HG02571 (cell line): Measurements from ENCODE around the gene IVL.

ENCODE experiments used
- ATAC-seq: cut with Tn5 transposase; IDR thresholded peaks from one replicate; pipeline ENCODE4 v1.9.1; 2021; ENCODE audit warnings: mild to moderate bottlenecking, moderate library complexity; ENCODE audit not compliant: unreplicated experiment

The IVL gene

DNA sequence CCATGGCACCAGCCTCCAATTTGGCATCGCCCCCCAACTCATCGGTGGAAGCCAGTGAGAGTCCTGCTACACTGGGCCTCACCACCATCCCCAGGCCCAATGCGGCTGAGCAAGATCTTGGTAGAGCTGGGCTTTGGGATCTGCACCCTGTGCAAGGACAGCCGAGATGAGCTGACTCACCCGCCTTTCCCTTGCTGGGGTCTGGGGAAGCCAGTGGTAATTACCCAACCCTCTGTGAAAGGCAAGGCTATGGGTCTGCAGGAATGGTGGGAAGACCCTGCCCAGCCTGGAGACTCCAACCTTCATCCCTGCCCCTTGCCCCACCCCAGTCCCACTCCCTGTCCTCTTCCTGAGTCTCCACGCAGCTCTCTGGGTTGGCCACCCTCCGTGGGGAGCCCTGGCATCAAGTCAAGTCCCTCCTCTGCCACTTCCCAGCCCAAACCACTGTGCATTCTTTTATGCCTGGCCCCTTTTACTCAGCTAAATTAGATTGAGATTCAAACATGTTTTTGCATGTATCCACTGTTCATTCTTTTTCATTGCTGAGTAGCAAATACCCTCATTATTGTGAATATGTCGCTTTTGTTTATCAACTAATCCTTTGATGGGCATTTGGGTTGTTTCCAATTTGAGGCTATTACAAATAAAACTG lies 21.5 kb upstream of the IVL start:
- ATAC-seq, result no peak

DNA sequence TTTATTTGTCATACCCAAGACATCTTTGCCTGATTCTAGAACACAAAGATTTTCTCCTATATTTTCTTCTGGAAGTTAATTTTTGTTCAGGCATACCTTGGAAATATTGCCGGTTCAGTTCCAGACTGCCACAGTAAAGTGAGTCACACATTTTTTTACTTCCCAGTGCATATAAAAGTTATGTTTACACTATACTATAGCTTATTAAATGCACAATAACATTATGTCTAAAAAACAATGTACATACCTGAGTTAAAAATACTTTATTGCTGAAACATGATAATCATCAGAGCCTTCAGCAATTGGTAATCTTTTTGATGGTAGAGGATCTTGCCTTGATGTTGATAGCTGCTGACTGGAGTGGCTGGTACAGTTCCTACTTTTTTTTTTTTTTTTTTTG lies 20.2 kb upstream of the IVL start:
- ATAC-seq, result no peak

DNA sequence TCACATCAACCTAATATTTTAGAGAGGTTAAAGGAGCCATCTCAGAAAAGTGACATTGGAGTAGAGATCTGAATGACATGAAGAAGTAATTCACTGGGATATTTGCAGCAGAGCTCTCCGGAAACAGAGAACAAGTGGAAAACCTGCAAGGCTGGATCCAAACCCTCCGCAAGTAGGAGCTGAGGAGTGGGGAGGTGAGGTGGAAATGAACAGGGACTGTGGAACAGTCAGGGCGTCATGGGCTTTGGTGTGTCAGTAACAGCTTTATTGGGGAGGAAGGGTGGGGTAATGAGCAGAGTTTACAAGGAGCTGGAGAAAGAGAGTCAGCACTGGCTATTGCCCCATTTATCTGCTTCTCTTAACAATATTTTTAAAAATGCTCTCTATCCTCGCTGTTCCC lies 9.3 kb upstream of the IVL start:
- ATAC-seq, result no peak

DNA sequence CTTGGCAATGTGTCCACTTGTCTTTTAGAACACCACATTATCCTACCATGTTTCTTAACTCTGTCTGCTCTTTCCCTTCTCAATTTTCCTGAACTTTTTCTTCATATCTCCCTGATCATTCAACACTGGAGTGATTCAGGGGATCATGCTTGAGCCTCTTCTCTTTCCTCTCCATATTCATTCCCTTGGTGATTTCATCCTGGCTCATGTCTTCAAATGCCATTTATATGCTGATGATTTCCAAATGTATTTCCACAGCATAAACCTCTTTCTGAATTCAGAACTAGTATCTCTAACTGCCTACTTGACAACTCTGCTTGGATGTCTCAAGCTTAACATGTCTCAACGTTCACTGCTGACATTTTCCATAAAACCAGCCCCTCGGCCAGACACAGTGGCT lies 8.5 kb upstream of the IVL start:
- ATAC-seq, result no peak

DNA sequence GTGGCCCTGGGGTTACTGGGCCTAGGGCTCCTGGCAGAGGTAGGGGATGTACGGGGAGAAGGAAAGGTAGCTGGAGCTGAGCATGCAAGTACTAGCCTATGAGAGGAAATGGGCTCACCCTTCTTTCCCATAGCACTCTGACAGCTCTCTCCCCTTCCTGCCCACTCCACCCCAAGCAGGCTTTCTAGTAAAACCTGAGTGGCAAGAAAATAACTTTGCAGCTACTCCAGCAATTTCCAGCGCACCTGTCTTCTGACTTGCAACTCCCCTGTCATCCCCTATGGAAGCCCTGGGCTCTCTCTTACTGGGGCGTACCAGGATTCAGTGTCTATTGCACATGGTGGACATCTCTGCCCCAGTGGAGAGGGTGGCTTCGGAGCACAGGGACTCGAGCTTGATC lies 6.7 kb upstream of the IVL start:
- ATAC-seq, result no peak

DNA sequence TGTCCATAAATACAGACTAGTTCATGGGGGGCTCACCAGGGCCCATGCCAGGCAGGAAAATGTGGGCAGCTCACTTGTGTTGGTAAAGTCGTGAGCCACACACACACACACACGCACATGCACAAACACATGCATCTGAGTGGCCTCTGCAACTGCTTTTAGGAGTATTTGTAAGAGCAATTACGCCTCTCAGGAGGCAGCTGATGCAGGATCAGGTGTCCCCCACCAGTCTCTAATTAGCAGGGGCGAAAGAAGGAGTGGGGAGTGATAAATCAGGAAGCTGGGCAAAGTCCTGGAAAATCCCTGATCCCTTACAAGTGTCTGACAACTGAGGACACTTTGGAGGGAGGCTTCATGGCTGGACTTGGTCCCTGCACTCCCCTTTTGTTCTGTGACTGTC lies 5.7 kb upstream of the IVL start:
- no peak for ATAC-seq

DNA sequence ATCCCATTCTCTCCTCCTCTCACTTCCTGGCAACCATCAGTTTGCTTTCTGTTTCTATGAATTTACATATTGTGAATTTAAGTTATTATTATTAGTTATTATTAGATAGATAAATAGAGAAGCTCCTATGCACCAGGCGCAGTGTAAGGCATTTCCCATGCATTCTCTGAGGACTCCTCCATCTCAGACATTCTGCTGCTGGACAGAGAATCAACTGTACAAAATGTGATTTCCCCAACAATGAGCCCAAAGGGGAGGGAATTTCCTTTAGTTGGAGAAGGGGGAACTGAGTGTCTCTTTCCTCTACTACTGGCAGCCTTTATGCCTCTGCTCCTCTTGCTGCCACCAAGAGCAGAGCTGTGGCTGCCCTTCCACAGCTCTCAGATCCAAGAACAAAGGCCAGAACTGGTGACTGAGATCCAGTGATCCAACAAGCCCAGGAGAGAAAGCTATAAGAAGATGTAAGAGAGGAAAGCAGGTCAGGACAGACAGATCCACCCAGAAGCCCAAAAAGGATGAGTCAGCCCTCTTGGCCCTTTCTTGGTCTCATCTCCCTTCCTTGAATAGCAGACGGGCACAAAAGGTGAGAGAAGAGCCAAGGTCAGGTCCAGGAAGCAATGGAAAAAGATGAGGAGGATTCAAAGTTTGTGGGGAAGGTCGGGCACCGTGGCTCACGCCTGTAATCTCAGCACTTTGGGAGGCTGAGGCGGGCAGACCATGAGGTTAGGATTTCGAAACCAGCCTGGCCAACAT lies 3.5 kb upstream of the IVL start:
- no peak for ATAC-seq

DNA sequence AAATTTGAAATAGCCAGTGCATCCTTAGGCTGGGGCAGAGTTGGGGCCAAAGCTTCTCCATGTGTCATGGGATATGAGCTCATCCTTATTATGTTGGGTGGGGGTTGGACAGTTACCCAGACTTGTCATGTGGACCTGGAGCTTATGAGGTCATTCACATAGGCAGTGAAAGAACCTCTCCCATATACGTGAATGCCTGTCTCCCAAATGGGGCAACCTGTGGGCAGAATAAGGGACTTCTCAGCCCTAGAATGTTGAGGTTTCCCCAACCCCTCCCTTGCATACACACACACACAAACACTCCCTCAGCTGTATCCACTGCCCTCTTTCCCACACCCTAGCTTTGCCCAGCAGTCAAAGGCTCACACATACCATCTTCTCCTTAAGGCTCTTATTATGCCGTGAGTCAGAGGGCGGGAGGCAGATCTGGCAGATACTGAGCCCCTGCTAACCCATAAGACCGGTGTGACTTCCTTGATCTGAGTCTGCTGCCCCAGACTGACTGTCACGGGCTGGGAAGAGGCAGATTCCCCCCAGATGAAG lies 2.3 kb upstream of the IVL start:
- ATAC-seq, result no peak

DNA sequence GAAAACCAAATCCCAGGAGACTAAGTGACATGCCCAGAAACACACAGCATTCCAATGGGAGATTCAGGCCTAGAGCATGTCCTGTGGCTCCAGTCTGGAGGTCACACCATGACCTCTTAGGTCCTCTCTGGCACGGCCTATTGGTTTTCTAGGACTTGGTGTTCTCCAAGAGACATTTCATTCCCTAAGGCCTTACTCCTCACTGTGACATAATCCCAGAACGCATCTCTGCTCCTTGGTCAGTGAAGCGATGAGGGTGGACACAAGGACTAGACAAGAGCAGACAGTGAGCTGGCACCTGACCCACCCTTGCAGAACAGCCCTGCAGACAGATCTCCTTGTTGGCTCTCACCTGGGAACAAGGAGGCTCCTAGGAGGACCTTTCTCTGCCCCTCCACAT lies 860 bp downstream of the IVL start:
- ATAC-seq, result no peak

DNA sequence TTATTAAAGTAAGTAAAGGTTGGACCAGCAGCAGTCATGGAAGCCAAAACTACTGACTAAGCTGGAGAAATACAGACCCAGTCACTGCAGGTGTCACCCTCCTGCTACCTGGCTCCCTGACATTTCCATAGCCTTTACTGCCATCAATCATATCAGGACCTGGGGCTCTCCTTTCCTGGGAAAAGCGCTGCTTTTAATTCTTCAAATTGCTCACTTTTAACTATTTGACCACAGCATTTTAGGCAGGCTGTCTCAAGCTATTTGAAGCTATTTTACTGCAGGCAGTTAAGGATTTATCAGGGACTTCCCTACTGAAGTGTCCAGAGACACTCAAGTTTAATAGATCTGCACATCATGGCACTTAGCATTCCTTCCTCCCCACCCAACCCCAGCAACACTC lies 4.1 kb downstream of the IVL start:
- no peak for ATAC-seq

DNA sequence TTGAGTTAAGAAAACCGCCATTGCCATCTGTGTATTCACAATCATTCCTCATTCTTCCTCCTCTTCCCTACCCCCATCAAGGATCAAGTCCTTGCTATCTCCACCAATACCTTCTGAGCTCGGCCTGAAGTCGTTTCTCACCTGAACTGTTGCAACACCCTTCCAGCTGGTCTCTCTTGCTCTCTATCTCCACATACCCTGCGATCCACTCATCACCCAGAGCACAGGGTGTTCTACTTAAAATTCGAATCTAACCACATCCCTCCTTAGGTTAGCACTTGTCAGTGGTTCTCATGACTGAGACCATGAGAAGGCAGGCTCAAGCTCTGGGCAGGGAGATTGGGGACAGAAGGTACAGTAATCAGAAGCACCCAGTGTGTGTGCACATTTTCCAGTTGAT lies 4.6 kb downstream of the IVL start:
- ATAC-seq, result no peak

DNA sequence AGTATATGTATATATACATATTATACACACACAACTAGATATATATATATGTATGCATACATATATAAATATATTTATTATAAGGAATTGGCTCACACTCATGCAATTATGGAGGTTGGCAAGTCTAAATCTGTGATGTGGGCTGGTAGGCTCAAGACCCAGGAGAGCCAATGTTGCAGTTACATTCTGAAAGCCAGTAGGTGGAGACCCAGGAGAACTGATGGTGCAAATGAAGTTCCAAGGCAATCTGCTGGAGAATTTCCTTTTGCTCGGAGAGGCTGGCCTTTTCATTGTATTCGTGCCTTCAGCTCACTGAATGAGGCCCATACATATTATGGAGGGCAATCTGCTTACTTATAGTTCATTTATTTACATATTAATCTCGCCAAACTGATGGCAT lies 9.4 kb downstream of the IVL start:
- ATAC-seq, result no peak

DNA sequence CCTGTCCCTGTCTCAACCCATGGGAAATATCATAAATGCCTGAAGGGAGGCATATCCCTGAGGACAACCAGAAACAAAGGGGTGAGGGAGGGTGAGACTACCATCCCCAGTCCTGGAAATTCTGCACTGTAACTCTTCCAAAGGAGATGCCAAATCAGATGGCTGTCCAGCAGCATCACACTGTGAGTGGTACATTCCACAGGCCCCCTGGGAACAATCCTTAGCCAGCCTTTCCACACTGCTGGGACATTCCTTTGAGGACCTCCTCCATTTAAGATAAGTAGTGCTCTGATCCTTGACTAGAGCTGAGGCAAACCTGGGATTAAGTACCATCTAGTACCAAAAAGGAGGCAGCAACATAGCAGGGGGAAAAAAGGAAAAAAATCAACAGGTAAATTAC lies 10.7 kb downstream of the IVL start:
- no peak for ATAC-seq

DNA sequence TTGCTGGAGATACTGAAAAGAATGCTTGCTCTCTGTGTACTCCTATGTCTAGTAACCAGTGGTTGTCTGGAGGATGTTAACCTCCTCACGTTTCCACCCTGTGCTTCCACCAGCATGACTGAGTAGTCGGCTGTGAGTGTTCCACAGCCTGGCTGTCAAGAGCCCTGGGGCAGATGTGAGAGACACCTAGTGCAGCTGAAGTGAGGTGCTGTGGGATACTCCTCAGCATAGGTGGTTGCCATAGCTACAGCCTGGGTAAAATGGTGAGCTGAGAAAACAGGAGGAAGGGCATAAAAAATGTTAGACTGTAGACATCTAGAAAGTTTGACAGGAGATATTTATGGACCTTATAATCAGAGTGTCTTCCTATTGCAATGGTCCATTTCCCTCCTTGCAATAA lies 15.8 kb downstream of the IVL start:
- no peak for ATAC-seq

DNA sequence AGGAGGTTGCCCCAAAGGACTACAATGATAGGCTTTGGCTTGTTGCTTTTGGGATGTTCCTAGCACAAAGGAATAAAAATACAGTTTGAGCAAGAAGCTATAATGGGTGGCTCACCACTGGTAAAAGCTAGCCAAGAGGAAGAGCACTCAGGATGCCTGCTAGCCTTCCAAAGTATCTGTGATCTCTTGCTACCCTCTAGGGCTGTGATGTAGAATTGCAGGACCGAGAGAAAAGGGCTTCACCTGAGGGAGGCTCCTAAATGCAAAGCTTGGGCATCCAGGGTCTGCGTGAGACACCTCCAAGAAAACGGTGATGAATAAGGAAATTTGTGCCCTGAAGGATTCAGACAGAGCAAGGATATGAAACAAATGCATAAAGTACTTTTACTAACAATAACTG lies 17.7 kb downstream of the IVL start:
- no peak for ATAC-seq

DNA sequence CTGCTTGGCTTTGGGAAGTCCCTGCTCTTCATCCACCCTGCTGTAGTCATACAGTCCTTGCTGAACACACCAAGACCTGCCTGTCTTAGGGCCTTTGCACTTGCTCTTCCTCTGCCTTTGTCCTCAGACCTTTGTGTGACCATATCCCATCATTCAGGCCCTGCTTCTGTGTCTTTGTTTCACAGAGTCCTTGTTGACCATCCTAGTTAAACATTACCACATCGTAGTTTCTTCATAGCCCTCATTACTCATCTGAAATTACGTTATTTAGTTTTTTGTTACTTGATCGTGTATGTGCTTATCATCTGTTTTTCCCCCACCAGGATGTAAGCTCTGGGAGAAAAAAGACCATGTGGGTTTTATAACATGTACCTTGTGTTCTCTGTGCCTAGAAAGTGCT lies 20.3 kb downstream of the IVL start:
- ATAC-seq, result no peak

DNA sequence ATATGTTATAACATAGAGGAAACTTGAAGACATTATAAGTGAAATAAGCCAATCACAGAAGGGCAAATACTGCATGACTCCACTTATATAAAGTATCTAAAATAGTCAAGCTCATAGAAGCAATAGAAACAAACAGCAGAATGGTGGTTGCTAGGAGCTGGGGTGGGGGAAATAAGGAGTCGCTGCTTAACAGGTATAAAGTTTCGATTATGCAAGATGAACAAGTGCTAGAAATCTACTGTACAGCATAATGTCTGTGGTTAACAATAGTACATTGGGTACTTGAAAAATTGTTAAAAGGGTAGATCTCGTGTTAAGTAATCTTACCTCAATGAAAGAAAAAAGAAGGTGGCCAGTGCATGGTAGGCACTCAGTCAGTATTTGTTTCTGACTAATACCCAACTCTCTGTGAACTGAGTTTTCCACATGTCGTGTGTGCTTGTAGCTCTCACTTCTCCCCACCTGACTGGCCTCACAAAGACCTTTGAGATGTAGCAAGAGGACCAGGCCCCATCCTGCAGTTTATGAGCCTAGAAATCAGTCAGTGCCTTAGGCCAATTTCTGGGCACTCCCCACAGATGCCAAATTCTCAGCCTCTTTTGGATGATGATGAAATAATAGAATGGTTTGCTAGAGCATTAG lies 23.9 kb downstream of the IVL start:
- ATAC-seq, result no peak

DNA sequence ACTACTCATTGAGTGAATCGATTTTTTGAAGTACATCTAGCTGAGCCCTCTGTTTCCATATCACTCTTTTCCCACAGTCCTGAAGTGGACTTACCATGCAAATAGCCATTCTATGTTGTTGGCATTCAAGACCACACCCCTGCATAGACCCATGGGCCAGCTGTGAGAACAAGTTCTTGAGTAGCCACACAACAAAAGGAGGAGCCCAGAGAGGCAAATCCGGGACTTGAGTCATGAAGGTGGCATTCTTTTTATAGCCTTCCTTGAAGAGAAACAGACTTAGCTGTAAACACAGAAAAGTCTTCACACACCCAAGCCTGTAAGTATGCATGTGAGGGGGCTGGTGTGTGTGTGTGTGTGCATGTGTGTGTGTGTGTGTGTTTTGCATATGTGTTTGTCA lies 24.9 kb downstream of the IVL start:
- ATAC-seq, result no peak

DNA sequence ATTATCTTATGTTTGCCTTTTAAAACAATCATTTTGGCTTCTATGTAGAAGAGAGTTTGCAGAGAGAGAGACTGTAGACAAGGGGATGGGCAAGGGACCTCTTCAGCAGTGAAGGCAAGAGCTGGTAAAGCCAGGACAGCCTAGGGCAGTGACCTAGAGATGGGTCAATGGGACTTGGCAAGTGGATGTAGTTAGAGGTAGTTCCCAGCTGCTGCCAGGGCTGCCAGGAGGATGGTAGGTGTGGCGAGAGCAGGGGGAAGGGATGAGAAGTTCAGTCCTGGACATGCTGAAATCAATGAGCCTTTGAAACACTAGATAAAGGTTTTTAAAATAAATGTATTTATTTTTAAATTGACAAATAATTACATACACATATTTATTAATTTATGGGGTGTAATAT lies 32.3 kb downstream of the IVL start:
- ATAC-seq, result no peak

DNA sequence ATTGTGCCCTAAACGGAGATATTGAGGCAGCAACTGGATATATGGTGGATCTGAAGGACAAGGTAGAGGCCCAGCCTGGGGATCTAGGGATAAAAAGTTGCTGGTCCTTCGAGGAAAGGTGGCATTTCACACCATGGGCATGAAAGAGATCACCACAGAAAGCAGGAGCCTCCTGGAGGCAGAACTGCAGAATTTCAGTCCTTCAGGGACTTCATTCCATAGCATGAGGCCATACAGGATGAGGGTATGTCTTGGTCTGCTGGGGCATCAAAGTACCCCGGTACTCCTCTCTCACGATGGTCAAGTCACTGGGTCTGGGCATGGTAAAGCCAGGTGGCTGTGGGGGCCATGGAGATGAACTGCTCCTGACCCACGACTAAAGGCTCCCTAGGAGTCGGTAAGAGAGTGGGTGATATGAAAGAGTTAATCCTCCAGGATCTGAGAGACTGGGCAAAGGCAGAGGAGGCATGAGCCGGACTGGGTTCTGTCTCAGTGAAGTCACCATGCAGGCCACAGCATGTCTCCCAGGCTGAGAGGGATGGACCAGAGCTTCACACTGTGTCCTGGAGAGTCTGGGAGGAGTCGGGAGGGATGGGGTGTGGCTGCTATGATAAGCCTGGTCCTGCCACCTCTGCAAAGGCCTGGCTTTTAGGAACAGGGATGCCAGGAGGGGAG lies 32.8 kb downstream of the IVL start:
- no peak for ATAC-seq

DNA sequence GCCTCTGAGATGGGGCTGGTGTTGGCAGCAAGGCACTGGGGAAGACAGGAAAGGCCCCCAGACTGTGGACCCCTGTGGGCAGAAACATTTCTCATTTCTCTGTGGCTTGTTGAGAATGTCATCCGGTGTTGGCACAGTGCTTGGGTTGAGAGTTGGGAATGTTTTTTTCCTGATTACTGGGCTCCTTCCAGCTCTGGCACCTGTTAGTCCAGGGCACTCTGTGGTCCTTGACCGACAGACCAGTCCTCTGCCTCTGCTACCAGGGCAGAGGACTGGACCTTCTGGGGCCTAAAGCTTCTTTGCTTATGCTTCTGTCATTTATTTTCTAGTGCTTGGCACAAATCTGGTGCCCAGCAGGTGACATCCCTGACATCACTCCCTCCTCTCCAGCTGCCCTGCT lies 33.8 kb downstream of the IVL start:
- no peak for ATAC-seq

DNA sequence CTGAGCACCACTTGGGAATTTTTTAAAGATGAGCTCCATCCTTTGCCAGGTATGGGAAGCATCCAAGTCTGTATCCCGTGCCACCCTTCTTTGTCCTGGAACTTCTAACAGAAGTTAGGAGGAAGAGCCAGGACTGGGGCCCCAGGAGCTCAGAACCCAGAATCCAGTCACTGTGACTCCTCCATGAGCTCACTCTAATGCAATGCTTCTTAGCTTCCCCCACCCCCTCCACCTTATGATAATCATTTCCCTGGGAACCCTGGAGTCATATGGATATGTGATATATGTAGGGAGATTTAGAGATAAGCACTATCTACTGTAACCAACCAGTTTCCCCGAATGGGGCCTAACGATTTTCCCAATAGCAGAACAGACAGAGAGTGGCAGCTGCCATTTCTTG lies 37.9 kb downstream of the IVL start:
- no peak for ATAC-seq
